HG03354 (cell line): Measurements from ENCODE around the gene TFF2.

Source experiments
- ATAC-seq: cut with Tn5 transposase; IDR thresholded peaks from one replicate; pipeline ENCODE4 v1.9.1; 2021; ENCODE audit warnings: mild to moderate bottlenecking; ENCODE audit not compliant: unreplicated experiment, poor library complexity, severe bottlenecking

Gene TFF2

GRCh38 chr21:42384989-42385388, 34.2 kb upstream of the TFF2 start:
- no peak for ATAC-seq

- ATAC-seq: no peak
These were observed 33.6 kb upstream of the TFF2 start for GRCh38 chr21:42384156-42384945.

GRCh38 chr21:42383331-42383730, 32.5 kb upstream of the TFF2 start:
- no peak for ATAC-seq

GRCh38 chr21:42382915-42383314, 32.1 kb upstream of the TFF2 start:
- no peak for ATAC-seq

GRCh38 chr21:42381347-42381984, 30.7 kb upstream of the TFF2 start:
- no peak for ATAC-seq

GRCh38 chr21:42379426-42380215, 28.8 kb upstream of the TFF2 start:
- no peak for ATAC-seq

GRCh38 chr21:42378418-42378817, 27.6 kb upstream of the TFF2 start:
- no peak for ATAC-seq

- no peak for ATAC-seq
These were observed 27.2 kb upstream of the TFF2 start for GRCh38 chr21:42377951-42378340.

- ATAC-seq: no peak
These were observed 26.6 kb upstream of the TFF2 start for GRCh38 chr21:42377211-42377950.

- no peak for ATAC-seq
These were observed 25.7 kb upstream of the TFF2 start for GRCh38 chr21:42376338-42376982.

GRCh38 chr21:42375966-42376337, 25.2 kb upstream of the TFF2 start:
- no peak for ATAC-seq

GRCh38 chr21:42375506-42375905, 24.7 kb upstream of the TFF2 start:
- no peak for ATAC-seq

- ATAC-seq: no peak
These were observed 24.2 kb upstream of the TFF2 start for GRCh38 chr21:42374864-42375499.

GRCh38 chr21:42374457-42374856, 23.7 kb upstream of the TFF2 start:
- no peak for ATAC-seq

- no peak for ATAC-seq
These were observed 23.2 kb upstream of the TFF2 start for GRCh38 chr21:42373908-42374455.

GRCh38 chr21:42373196-42373907, 22.6 kb upstream of the TFF2 start:
- no peak for ATAC-seq

- no peak for ATAC-seq
These were observed 20.3 kb upstream of the TFF2 start for GRCh38 chr21:42370894-42371654.

- no peak for ATAC-seq
These were observed 19.0 kb upstream of the TFF2 start for GRCh38 chr21:42369821-42370220.
